IMR-90 (cell line): ENCODE measurements around the gene LRRFIP1. TPM values are rescaled to one million over a fixed set of nuclear protein-coding genes. Genes with fewer than 3 reads are reported as not detected.

ENCODE experiments used
- ATAC-seq: fragments of 200-7000 bp; cut with Tn5 transposase; 2 replicates; pipeline ENCODE4 v1.9.1; 2020; ENCODE audit warnings: low read depth, mild to moderate bottlenecking, moderate library complexity
- BruUV-seq: library from RNA; stranded (reverse); fragments of 400-500 nt; replicated peaks from 2 replicates; lab custom pipeline; 2021; lab: Mats Ljungman, UMichigan
- CTCF ChIA-PET: fragments of 300-600 bp; formaldehyde crosslinking; extraction: SDS; loops from one replicate; lab custom pipeline; 2021; ENCODE audit warnings: antibody characterized with exemption; lab: Yijun Ruan, JAX
- POLR2A ChIA-PET: fragments of 300-600 bp; sonication (Branson Sonifier 250); formaldehyde crosslinking; loops from one replicate; lab custom pipeline; 2022; ENCODE audit warnings: antibody characterized with exemption; ENCODE audit not compliant: unreplicated experiment; lab: Charles Lee
- DNase-seq: peaks from one replicate; pipeline ENCODE4 v3.0.0; 2013
- H2AFZ ChIP-seq: replicated peaks from 2 replicates; pipeline ENCODE3; 2013; ENCODE audit warnings: low read length, mild to moderate bottlenecking; ENCODE audit not compliant: poor library complexity
- H2AK5ac ChIP-seq: 2 replicates; pipeline ENCODE4 v1.6.1; 2013; ENCODE audit warnings: low read depth, low read length, inconsistent platforms
- H2AK9ac ChIP-seq: replicated peaks from 2 replicates; pipeline ENCODE3; 2013; ENCODE audit warnings: mild to moderate bottlenecking, low read depth, low read length, moderate library complexity; ENCODE audit not compliant: poor library complexity
- H2BK120ac ChIP-seq: 2 replicates; pipeline ENCODE4 v1.6.1; 2013; ENCODE audit warnings: low read depth, low read length, inconsistent platforms
- H2BK15ac ChIP-seq: 3 replicates; pipeline ENCODE4 v1.6.1; 2013; ENCODE audit warnings: low read depth, low read length, inconsistent platforms
- H2BK20ac ChIP-seq: 2 replicates; pipeline ENCODE4 v1.6.1; 2013; ENCODE audit warnings: low read depth, mild to moderate bottlenecking, inconsistent platforms, low read length, moderate library complexity
- H2BK5ac ChIP-seq: 2 replicates; pipeline ENCODE4 v1.6.1; 2013; ENCODE audit warnings: mild to moderate bottlenecking, low read depth, low read length, inconsistent platforms; ENCODE audit not compliant: poor library complexity, severe bottlenecking
- H3K14ac ChIP-seq: replicated peaks from 2 replicates; pipeline ENCODE4 v1.6.1; 2013; ENCODE audit warnings: low read depth, low read length, inconsistent platforms
- H3K18ac ChIP-seq: 2 replicates; pipeline ENCODE4 v1.6.1; 2013; ENCODE audit warnings: low read depth, low read length, control low read depth
- H3K23ac ChIP-seq: 2 replicates; pipeline ENCODE4 v1.6.1; 2013; ENCODE audit warnings: low read depth, low read length, inconsistent platforms
- H3K27ac ChIP-seq: 2 replicates; pipeline ENCODE4 v1.5.1; 2013; ENCODE audit warnings: mild to moderate bottlenecking, control low read depth, low read length; ENCODE audit not compliant: insufficient read depth
- H3K27me3 ChIP-seq: 2 replicates; pipeline ENCODE4 v1.6.1; 2013; ENCODE audit warnings: low read length; ENCODE audit not compliant: control insufficient read depth, insufficient read depth
- H3K36me3 ChIP-seq: 2 replicates; pipeline ENCODE4 v1.6.1; 2013; ENCODE audit warnings: low read length, mixed read lengths; ENCODE audit not compliant: control insufficient read depth, insufficient read depth
- H3K4ac ChIP-seq: 2 replicates; pipeline ENCODE4 v1.6.1; 2013; ENCODE audit warnings: low read depth, low read length, inconsistent platforms
- H3K4me1 ChIP-seq: 2 replicates; pipeline ENCODE4 v1.6.1; 2013; ENCODE audit warnings: low read length, mixed read lengths; ENCODE audit not compliant: control insufficient read depth, insufficient read depth
- H3K4me2 ChIP-seq: 2 replicates; pipeline ENCODE4 v1.6.1; 2013; ENCODE audit warnings: low read depth, mild to moderate bottlenecking, control low read depth, low read length, moderate library complexity
- H3K4me3 ChIP-seq: 2 replicates; pipeline ENCODE4 v1.5.1; 2013; ENCODE audit warnings: low read depth, mild to moderate bottlenecking, control low read depth, low read length, moderate library complexity; ENCODE audit not compliant: insufficient read depth
- H3K56ac ChIP-seq: 2 replicates; pipeline ENCODE4 v1.6.1; 2013; ENCODE audit warnings: low read length, inconsistent platforms; ENCODE audit not compliant: insufficient read depth; ENCODE audit errors: extremely low read depth
- H3K79me1 ChIP-seq, 2 experiments: 2 replicates each; pipeline ENCODE4 v1.6.1; 2013; ENCODE audit warnings: low read length in 2 of 2, inconsistent platforms in 1 of 2, low read depth in 1 of 2
- H3K9ac ChIP-seq: 2 replicates; pipeline ENCODE4 v1.6.1; 2013; ENCODE audit warnings: low read depth, low read length, control low read depth
- H3K9me1 ChIP-seq: 2 replicates; pipeline ENCODE4 v1.6.1; 2013; ENCODE audit warnings: low read length, inconsistent platforms; ENCODE audit not compliant: insufficient read depth
- H3K9me3 ChIP-seq: 2 replicates; pipeline ENCODE4 v1.6.1; 2013; ENCODE audit warnings: low read length; ENCODE audit not compliant: control insufficient read depth, insufficient read depth
- H4K20me1 ChIP-seq: 2 replicates; pipeline ENCODE4 v1.6.1; 2013; ENCODE audit warnings: low read length, inconsistent platforms; ENCODE audit not compliant: insufficient read depth
- H4K5ac ChIP-seq: 2 replicates; pipeline ENCODE4 v1.6.1; 2013; ENCODE audit warnings: mild to moderate bottlenecking, low read depth, low read length, control low read depth
- H4K8ac ChIP-seq, 2 experiments: 2 replicates each; pipeline ENCODE4 v1.6.1; 2013; ENCODE audit warnings: low read depth in 2 of 2, low read length in 2 of 2, control low read depth in 1 of 2, inconsistent platforms in 1 of 2
- H4K91ac ChIP-seq: 2 replicates; pipeline ENCODE4 v1.6.1; 2013; ENCODE audit warnings: low read depth, low read length, inconsistent platforms; ENCODE audit not compliant: insufficient read depth
- BHLHE40 ChIP-seq: fragments of 150-350 bp; IDR thresholded peaks from 2 replicates; pipeline ENCODE4 v1.6.1; 2016; ENCODE audit warnings: mild to moderate bottlenecking, low read depth, low read length
- CEBPB ChIP-seq: IDR thresholded peaks from 2 replicates; pipeline ENCODE4 v1.6.1; 2012; ENCODE audit warnings: low read depth, low read length, improper control_type of control experiment
- FOS ChIP-seq: fragments of 150-350 bp; IDR thresholded peaks from 2 replicates; pipeline ENCODE4 v1.6.1; 2016; ENCODE audit warnings: low read depth, low read length
- MAFK ChIP-seq: IDR thresholded peaks from 2 replicates; pipeline ENCODE4 v1.6.1; 2012; ENCODE audit warnings: low read depth, low read length, improper control_type of control experiment
- NFE2L2 ChIP-seq: fragments of 150-350 bp; IDR thresholded peaks from 2 replicates; pipeline ENCODE4 v1.6.1; 2016; ENCODE audit warnings: low read depth, mild to moderate bottlenecking, low read length
- RAD21 ChIP-seq: IDR thresholded peaks from 2 replicates; pipeline ENCODE4 v1.6.1; 2012; ENCODE audit warnings: low read length, improper control_type of control experiment
- RFX5 ChIP-seq: IDR thresholded peaks from 2 replicates; pipeline ENCODE4 v1.8.0; 2012; ENCODE audit warnings: low read depth, mild to moderate bottlenecking, low read length, moderate library complexity
- WGBS, 2 experiments: methylation state at CpG; one replicate each; pipeline versions ENCODE4 v1.1.5 to v1.1.7; 2013; ENCODE audit warnings: missing lambda C conversion rate in 2 of 2; ENCODE audit not compliant: insufficient read length in 1 of 2; ENCODE audit errors: extremely low coverage in 2 of 2; 5-methylcytosine and 5-hydroxymethylcytosine counted together
- dilution Hi-C: fragments of 300-500 bp; cut with HindIII; formaldehyde crosslinking; loops from one replicate; pipeline ENCODE4 v1.14.3; 2018; ENCODE audit warnings: low sequenced_read_pairs; ENCODE audit not compliant: unreplicated experiment
- in situ Hi-C: fragments of 300-500 bp; cut with MboI; formaldehyde crosslinking; loops from 3 replicates; pipeline ENCODE4 v1.14.3; 2019; ENCODE audit warnings: low sequenced_read_pairs, inconsistent platforms, mixed read lengths
- intact Hi-C: fragments of 100-400 bp; cut with micrococcal nuclease; formaldehyde crosslinking; loops from 2 replicates; pipeline ENCODE4 v1.10.0; 2022
- polyA plus RNA-seq, 3 experiments: library from polyadenylated mRNA; depleted of rRNA; stranded (reverse); fragments of >200 nt; gene quantifications; 2 replicates each; pipeline ENCODE4 v1.2.3, GENCODE V29; 2012; ENCODE audit warnings: low replicate concordance in 1 of 3
- total RNA-seq: library from RNA; depleted of rRNA; stranded (reverse); fragments of >200 nt; gene quantifications from 2 replicates; pipeline ENCODE4 v1.2.3, GENCODE V29; 2012
- TF ChIP-seq, protein P1 (sequence below): fragments of 150-350 bp; IDR thresholded peaks from 2 replicates; pipeline ENCODE4 v1.6.1; 2016; ENCODE audit warnings: low read depth, mild to moderate bottlenecking, low read length, moderate library complexity, borderline replicate concordance

LRRFIP1 gene
- total and polyA plus RNA-seq, 2 of the 4 experiments (the other 2 are of a cell fraction) = 52.2 to 54.4 TPM

DNA sequence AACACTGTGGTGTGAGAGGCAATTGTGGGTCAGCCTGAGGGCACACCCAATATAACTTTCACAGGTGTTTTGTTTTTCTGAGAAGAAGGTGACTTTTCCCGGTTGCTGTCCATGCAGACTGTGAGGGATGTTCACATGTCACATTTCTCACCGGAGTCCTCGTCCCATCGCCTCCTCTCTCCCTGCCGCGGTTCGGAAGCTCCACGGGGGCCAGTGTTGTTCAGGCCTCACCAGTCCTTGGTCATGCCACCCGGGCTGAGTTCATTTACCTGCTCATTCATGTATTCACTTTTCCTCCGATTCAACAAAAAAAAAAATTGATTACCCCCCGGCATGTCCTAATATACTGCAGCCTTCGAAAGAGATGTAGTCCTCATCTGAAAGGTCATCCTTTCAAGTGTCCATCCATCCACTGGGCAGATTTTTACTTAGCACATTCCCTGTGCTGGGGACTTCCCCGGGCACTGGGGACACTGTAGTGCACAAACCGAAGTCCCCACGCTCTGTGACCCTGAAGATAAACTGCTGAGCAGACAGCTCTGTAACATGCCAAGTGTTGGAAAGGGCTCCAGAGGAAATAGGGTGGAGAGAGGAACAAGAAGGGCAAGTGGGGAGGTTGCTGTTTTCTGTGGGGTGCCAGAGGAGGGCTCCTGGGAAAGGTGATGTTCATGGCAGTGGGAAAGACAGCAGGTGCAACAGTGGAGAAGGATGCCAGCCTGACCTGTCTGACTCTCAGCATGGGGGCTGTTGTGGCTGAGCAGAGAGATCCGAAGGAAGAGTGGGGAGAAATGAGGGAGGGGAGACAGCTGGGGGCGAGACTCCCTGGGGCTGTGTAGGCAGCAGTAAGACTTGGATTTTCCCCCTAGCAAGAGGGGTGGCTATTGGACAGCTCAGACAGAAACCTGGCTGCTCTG lies 22.4 kb downstream of the LRRFIP1 start:
- Histone ChIP-seq H3K9ac (no peak overlapping the region), H4K91ac (no peak overlapping the region), H3K18ac (no peak overlapping the region), H3K27ac (no peak overlapping the region), H3K4me2 (no peak overlapping the region), H2AK5ac (no peak overlapping the region; the same call in 1 of the 2 replicates), H3K36me3 (peaks cover 12% of the 10 kb centered on the region), H2BK20ac (no peak overlapping the region), H3K27me3 (no peaks in the 10 kb centered on the region), H3K4me1 (no peaks in the 10 kb centered on the region; the same call in 1 of the 2 replicates), H3K23ac (no peak overlapping the region), H3K4me3 (no peak overlapping the region), H3K9me3 (peaks cover 4% of the 10 kb centered on the region; the same call in 1 of the 2 replicates), H3K14ac (no peak overlapping the region), H2BK15ac (no peak overlapping the region), H2BK5ac (no peak overlapping the region), H2BK120ac (no peak overlapping the region), H3K56ac (no peak overlapping the region), H3K9me1 (peaks cover 9% of the 10 kb centered on the region), H4K20me1 (peaks cover 27% of the 10 kb centered on the region), H2AK9ac (no peak overlapping the region), H3K79me1 (peaks cover 40 to 78% of the 10 kb centered on the region in 2 experiments; a peak in 3 of 4 replicates), H4K5ac (no peak overlapping the region), H4K8ac (no peak overlapping the region), H2AFZ (no peak overlapping the region), H3K4ac (no peak overlapping the region)
- WGBS, 2 experiments = 93% methylated on average over 12 of the region's 17 CpGs; no CpG with 5 or more reads in 1 of the 2 experiments
- ATAC-seq = no peak
- DNase-seq = no peak
- in situ Hi-C loops = no loop called here
- no peak for TF ChIP-seq RFX5
- TF ChIP-seq, protein P1, sequence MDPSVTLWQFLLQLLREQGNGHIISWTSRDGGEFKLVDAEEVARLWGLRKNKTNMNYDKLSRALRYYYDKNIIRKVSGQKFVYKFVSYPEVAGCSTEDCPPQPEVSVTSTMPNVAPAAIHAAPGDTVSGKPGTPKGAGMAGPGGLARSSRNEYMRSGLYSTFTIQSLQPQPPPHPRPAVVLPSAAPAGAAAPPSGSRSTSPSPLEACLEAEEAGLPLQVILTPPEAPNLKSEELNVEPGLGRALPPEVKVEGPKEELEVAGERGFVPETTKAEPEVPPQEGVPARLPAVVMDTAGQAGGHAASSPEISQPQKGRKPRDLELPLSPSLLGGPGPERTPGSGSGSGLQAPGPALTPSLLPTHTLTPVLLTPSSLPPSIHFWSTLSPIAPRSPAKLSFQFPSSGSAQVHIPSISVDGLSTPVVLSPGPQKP = no peak
- no peak for TF ChIP-seq FOS
- TF ChIP-seq RAD21 = no peak
- TF ChIP-seq BHLHE40 = no peak
- no peak for TF ChIP-seq NFE2L2
- no peak for TF ChIP-seq MAFK
- TF ChIP-seq CEBPB = no peak
- dilution Hi-C loops = no loop called here
- POLR2A ChIA-PET = no interaction called here
- BruUV-seq = no TSS peak
- CTCF ChIA-PET = no interaction called here
- intact Hi-C loops = no loop called here
